GM12872 (cell line): ENCODE results near the gene AURKA.

Source experiments
- CTCF ChIP-seq: IDR thresholded peaks from 3 replicates; pipeline ENCODE4 v1.5.1; 2011; ENCODE audit warnings: low read depth, mild to moderate bottlenecking, low read length, moderate library complexity; ENCODE audit not compliant: insufficient read depth

The AURKA gene

GRCh38 chr20:56343861-56344381, 48.1 kb downstream of the AURKA start:
- TF ChIP-seq CTCF: peak; percentile 83

- TF ChIP-seq CTCF: no peak
Observed at GRCh38 chr20:56342783-56343182, 49.2 kb downstream of the AURKA start.

GRCh38 chr20:56328861-56329260, 63.2 kb downstream of the AURKA start:
- TF ChIP-seq CTCF: no peak

GRCh38 chr20:56324806-56325205, 67.2 kb downstream of the AURKA start:
- no peak for TF ChIP-seq CTCF

- TF ChIP-seq CTCF: no peak
Observed at GRCh38 chr20:56323656-56324055, 68.4 kb downstream of the AURKA start.

GRCh38 chr20:56323206-56323605, 68.8 kb downstream of the AURKA start:
- TF ChIP-seq CTCF: no peak

- no peak for TF ChIP-seq CTCF
Observed at GRCh38 chr20:56322681-56323080, 69.3 kb downstream of the AURKA start.
